AG04450 (cell line): ENCODE results near the gene PPP1R13B. TPM values are rescaled to one million over a fixed set of nuclear protein-coding genes. Genes with fewer than 3 reads are reported as not detected.

ENCODE experiments used
- CTCF ChIA-PET: fragments of 300-600, 350-600 bp; formaldehyde crosslinking; extraction: SDS; loops from one replicate; lab custom pipeline; 2022; ENCODE audit warnings: antibody characterized with exemption, inconsistent platforms; lab: Charles Lee
- POLR2A ChIA-PET: fragments of 350-600 bp; formaldehyde crosslinking; extraction: SDS; loops from one replicate; lab custom pipeline; 2021; ENCODE audit warnings: antibody characterized with exemption, inconsistent platforms; lab: Yijun Ruan, JAX
- DNase-seq: peaks from one replicate; pipeline ENCODE4 v3.0.0-alpha.2; 2011; ENCODE audit warnings: low read depth, low spot score
- H3K27ac ChIP-seq: one replicate; pipeline ENCODE4 v1.5.1; 2012; ENCODE audit warnings: low read depth, low read length, control low read depth
- H3K27me3 ChIP-seq: one replicate; pipeline ENCODE4 v1.6.0; 2012; ENCODE audit warnings: low read length; ENCODE audit not compliant: control insufficient read depth, insufficient read depth
- H3K4me3 ChIP-seq: 2 replicates; pipeline ENCODE4 v1.5.1; 2011; ENCODE audit warnings: mild to moderate bottlenecking, low read depth, low read length, control low read depth
- H3K9me3 ChIP-seq: 2 replicates; pipeline ENCODE4 v1.5.1; 2012; ENCODE audit warnings: low read length; ENCODE audit not compliant: control insufficient read depth, insufficient read depth
- CTCF ChIP-seq: IDR thresholded peaks from 2 replicates; pipeline ENCODE4 v1.5.1; 2011; ENCODE audit warnings: low read depth, low read length, control low read depth, inconsistent platforms
- polyA plus RNA-seq: library from polyadenylated mRNA; depleted of rRNA; stranded (reverse); fragments of >200 nt; gene quantifications from 2 replicates; pipeline ENCODE4 v1.2.3, GENCODE V29; 2011

Gene PPP1R13B
- polyA plus RNA-seq, 1 experiment = 0.62 TPM

- DNase-seq = no peak
- Histone ChIP-seq H3K4me3 (no peak overlapping the region), H3K27me3 (no peaks in the 10 kb centered on the region), H3K9me3 (no peaks in the 10 kb centered on the region; the same call in 1 of the 2 replicates), H3K27ac (no peak overlapping the region)
- POLR2A ChIA-PET = interaction anchor here (0.6 kb wide), 1 partner anchor 95 kb away, joined by 7 read pairs; no protein-coding TSS in a partner anchor
- CTCF ChIA-PET = no interaction called here
- TF ChIP-seq CTCF = no peak
These were observed 119.9 kb downstream of the PPP1R13B start for GRCh38 chr14:103727313-103727980.

GRCh38 chr14:103726474-103726873 is 120.9 kb downstream of the PPP1R13B start:
- H3K27ac ChIP-seq = no peak overlapping the region
- H3K27me3 ChIP-seq = no peaks in the 10 kb centered on the region
- POLR2A ChIA-PET = no interaction called here
- DNase-seq = no peak
- no peak overlapping the region for H3K4me3 ChIP-seq
- TF ChIP-seq CTCF = no peak
- H3K9me3 ChIP-seq = no peaks in the 10 kb centered on the region; the same call in 1 of the 2 replicates
- CTCF ChIA-PET = no interaction called here

- Histone ChIP-seq H3K9me3 (no peaks in the 10 kb centered on the region; the same call in 1 of the 2 replicates), H3K27me3 (no peaks in the 10 kb centered on the region), H3K4me3 (no peak overlapping the region), H3K27ac (no peak overlapping the region)
- ChIA-PET POLR2A (no interaction called here), CTCF (no interaction called here)
- TF ChIP-seq CTCF = no peak
- no peak for DNase-seq
These were observed 121.5 kb downstream of the PPP1R13B start for GRCh38 chr14:103725739-103726395.

GRCh38 chr14:103725001-103725682 is 122.2 kb downstream of the PPP1R13B start:
- no peak for DNase-seq
- Histone ChIP-seq H3K4me3 (no peak overlapping the region), H3K27me3 (no peaks in the 10 kb centered on the region), H3K9me3 (no peaks in the 10 kb centered on the region; the same call in 1 of the 2 replicates), H3K27ac (no peak overlapping the region)
- TF ChIP-seq CTCF = no peak
- ChIA-PET POLR2A (no interaction called here), CTCF (no interaction called here)

- no peak for DNase-seq
- H3K9me3 ChIP-seq = no peaks in the 10 kb centered on the region
- TF ChIP-seq CTCF = no peak
- no peak overlapping the region for H3K4me3 ChIP-seq
- ChIA-PET POLR2A (no interaction called here), CTCF (no interaction called here)
- H3K27ac ChIP-seq = no peak overlapping the region
- no peaks in the 10 kb centered on the region for H3K27me3 ChIP-seq
These were observed 123.3 kb downstream of the PPP1R13B start for GRCh38 chr14:103724116-103724515.
